ENCODE measurements around the gene METTL22.

DNA sequence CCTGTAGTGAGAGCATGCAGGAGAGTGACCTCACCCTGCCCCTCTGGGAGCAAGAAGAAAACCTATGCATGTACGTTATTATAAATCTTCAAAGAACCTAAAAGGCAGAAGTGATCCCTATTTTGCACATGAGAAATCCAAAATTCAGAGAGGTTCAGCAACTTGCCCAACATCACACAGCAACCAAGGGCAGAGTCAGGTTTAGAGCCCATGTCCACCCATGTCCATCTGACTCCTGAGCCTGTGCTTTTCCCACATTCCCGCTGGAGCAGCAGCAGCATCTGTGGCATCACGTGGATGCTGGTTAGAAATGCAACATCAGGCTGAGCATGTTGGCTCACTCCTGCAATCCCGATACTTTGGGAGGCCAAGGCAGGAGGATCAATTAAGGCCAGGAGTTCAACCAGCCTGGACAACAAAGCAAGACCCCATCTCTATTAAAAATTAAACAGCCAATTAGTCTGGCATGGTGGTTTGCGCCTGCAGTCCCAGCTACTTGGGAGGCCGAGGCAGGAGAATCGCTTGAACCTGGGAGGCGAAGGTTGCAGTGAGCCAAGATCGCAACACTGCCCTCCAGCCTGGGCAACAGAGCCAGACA is 26.3 kb downstream of the METTL22 start:
- TF ChIP-seq, protein P1, sequence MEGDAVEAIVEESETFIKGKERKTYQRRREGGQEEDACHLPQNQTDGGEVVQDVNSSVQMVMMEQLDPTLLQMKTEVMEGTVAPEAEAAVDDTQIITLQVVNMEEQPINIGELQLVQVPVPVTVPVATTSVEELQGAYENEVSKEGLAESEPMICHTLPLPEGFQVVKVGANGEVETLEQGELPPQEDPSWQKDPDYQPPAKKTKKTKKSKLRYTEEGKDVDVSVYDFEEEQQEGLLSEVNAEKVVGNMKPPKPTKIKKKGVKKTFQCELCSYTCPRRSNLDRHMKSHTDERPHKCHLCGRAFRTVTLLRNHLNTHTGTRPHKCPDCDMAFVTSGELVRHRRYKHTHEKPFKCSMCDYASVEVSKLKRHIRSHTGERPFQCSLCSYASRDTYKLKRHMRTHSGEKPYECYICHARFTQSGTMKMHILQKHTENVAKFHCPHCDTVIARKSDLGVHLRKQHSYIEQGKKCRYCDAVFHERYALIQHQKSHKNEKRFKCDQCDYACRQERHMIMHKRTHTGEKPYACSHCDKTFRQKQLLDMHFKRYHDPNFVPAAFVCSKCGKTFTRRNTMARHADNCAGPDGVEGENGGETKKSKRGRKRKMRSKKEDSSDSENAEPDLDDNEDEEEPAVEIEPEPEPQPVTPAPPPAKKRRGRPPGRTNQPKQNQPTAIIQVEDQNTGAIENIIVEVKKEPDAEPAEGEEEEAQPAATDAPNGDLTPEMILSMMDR (IDR thresholded peaks at IDR 0.05; ENCODE audit: insufficient read depth, low read length): no peak
- TF ChIP-seq GABPA (IDR thresholded peaks at IDR 0.05; ENCODE audit: low read depth) (no peak), POLR2AphosphoS5 (IDR thresholded peaks at IDR 0.05; ENCODE audit: low read depth) (no peak), SPI1 (IDR thresholded peaks at IDR 0.05; ENCODE audit: borderline replicate concordance, low read depth) (no peak)
- TF ChIP-seq, protein P2, sequence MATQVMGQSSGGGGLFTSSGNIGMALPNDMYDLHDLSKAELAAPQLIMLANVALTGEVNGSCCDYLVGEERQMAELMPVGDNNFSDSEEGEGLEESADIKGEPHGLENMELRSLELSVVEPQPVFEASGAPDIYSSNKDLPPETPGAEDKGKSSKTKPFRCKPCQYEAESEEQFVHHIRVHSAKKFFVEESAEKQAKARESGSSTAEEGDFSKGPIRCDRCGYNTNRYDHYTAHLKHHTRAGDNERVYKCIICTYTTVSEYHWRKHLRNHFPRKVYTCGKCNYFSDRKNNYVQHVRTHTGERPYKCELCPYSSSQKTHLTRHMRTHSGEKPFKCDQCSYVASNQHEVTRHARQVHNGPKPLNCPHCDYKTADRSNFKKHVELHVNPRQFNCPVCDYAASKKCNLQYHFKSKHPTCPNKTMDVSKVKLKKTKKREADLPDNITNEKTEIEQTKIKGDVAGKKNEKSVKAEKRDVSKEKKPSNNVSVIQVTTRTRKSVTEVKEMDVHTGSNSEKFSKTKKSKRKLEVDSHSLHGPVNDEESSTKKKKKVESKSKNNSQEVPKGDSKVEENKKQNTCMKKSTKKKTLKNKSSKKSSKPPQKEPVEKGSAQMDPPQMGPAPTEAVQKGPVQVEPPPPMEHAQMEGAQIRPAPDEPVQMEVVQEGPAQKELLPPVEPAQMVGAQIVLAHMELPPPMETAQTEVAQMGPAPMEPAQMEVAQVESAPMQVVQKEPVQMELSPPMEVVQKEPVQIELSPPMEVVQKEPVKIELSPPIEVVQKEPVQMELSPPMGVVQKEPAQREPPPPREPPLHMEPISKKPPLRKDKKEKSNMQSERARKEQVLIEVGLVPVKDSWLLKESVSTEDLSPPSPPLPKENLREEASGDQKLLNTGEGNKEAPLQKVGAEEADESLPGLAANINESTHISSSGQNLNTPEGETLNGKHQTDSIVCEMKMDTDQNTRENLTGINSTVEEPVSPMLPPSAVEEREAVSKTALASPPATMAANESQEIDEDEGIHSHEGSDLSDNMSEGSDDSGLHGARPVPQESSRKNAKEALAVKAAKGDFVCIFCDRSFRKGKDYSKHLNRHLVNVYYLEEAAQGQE (IDR thresholded peaks at IDR 0.05; ENCODE audit: insufficient replicate concordance, low read depth): no peak
